GM19043 (cell line): ENCODE measurements around the gene ATXN1.

Experiments
- ATAC-seq: cut with Tn5 transposase; IDR thresholded peaks from one replicate; pipeline ENCODE4 v1.9.1; 2021; ENCODE audit warnings: low read depth; ENCODE audit not compliant: unreplicated experiment

Gene ATXN1

GRCh38 chr6:16684896-16685554 lies 76.2 kb downstream of the ATXN1 start:
- peak; percentile 53 for ATAC-seq

- no peak for ATAC-seq
Measured at GRCh38 chr6:16684195-16684689, 77.0 kb downstream of the ATXN1 start.

- ATAC-seq = no peak
Measured at GRCh38 chr6:16683641-16684194, 77.5 kb downstream of the ATXN1 start.

- ATAC-seq = no peak
Measured at GRCh38 chr6:16681260-16681873, 79.9 kb downstream of the ATXN1 start.

GRCh38 chr6:16679050-16679449 lies 82.2 kb downstream of the ATXN1 start:
- ATAC-seq = no peak

GRCh38 chr6:16677458-16677857 lies 83.8 kb downstream of the ATXN1 start:
- no peak for ATAC-seq

GRCh38 chr6:16676978-16677377 lies 84.3 kb downstream of the ATXN1 start:
- ATAC-seq = no peak

GRCh38 chr6:16676376-16676775 lies 84.9 kb downstream of the ATXN1 start:
- ATAC-seq = no peak

- no peak for ATAC-seq
Measured at GRCh38 chr6:16674801-16675392, 86.4 kb downstream of the ATXN1 start.

- no peak for ATAC-seq
Measured at GRCh38 chr6:16673011-16673797, 88.1 kb downstream of the ATXN1 start.

- ATAC-seq = no peak
Measured at GRCh38 chr6:16671302-16672289, 89.7 kb downstream of the ATXN1 start.

- ATAC-seq = peak; percentile 33
Measured at GRCh38 chr6:16670617-16671051, 90.6 kb downstream of the ATXN1 start.

GRCh38 chr6:16670183-16670582 lies 91.1 kb downstream of the ATXN1 start:
- ATAC-seq = peak; percentile 79

- ATAC-seq = no peak
Measured at GRCh38 chr6:16669227-16669626, 92.0 kb downstream of the ATXN1 start.

GRCh38 chr6:16667509-16667908 lies 93.8 kb downstream of the ATXN1 start:
- no peak for ATAC-seq

- ATAC-seq = no peak
Measured at GRCh38 chr6:16665992-16666391, 95.3 kb downstream of the ATXN1 start.

- no peak for ATAC-seq
Measured at GRCh38 chr6:16665182-16665581, 96.1 kb downstream of the ATXN1 start.

- ATAC-seq = no peak
Measured at GRCh38 chr6:16663901-16664300, 97.4 kb downstream of the ATXN1 start.

- ATAC-seq = no peak
Measured at GRCh38 chr6:16660157-16660497, 101.1 kb downstream of the ATXN1 start.
